Activated CD4-positive, alpha-beta T cell treated with anti-CD3 and anti-CD28 coated beads, Interleukin-2, amount 10 ng/mL, durations not matched to agents 24 days and 14 days (primary cell): ENCODE measurements around the gene CLCN4. TPM values are rescaled to one million over a fixed set of nuclear protein-coding genes. Genes with fewer than 3 reads are reported as not detected.

Experiments
- DNase-seq: peaks from one replicate; pipeline ENCODE4 v3.0.0; 2022
- H3K27ac Mint-ChIP-seq: one replicate; pipeline ENCODE4 v1.8.0; 2022; ENCODE audit warnings: mild to moderate bottlenecking, mixed read lengths
- H3K27me3 Mint-ChIP-seq: one replicate; pipeline ENCODE4 v1.8.0; 2022; ENCODE audit warnings: mixed read lengths
- H3K36me3 Mint-ChIP-seq: one replicate; pipeline ENCODE4 v1.8.0; 2022; ENCODE audit warnings: low read depth, mild to moderate bottlenecking, mixed read lengths
- H3K4me1 Mint-ChIP-seq: one replicate; pipeline ENCODE4 v1.8.0; 2021; ENCODE audit warnings: mixed read lengths
- H3K4me3 Mint-ChIP-seq: one replicate; pipeline ENCODE4 v1.8.0; 2022; ENCODE audit warnings: mild to moderate bottlenecking, moderate library complexity, mixed read lengths
- H3K9me3 Mint-ChIP-seq: one replicate; pipeline ENCODE4 v1.8.0; 2021; ENCODE audit warnings: mixed read lengths
- intact Hi-C: fragments of 100-400 bp; cut with micrococcal nuclease; formaldehyde crosslinking; loops from one replicate; pipeline ENCODE4 v1.15.1; 2023
- total RNA-seq: library from RNA; stranded (reverse); gene quantifications from 2 replicates; pipeline ENCODE4 v1.2.3, GENCODE V29; 2022

CLCN4 gene
- total RNA-seq, 1 donor from 2014 or later, result not detected

DNA sequence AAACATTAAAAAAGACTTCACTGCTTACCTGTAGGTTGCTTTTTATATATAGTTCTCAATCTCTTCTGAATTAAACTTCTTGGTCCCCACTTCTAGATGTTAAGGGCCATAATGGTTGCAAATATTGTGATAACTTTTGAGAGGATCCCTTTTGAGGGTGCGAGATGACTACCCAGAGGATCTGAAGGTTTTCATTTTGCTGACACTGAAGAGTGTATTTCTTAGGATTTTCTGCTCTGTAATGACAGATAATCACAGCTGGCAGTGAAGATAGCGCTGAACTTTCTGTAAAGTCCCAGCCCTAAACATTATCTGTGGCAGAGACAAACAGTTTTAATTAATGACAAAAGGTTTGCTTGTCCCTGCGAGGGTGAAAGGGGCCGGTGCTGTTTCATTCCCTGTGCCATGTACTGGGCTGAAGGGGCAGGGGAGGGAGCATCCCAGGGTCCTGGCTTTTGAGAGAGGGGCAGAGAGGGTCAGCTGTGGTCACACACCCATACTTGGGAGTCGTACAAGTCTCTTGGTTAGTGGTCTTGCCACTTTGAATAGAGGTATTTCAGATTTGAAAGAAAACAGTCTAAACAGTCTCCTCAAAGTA, 22.2 kb downstream of the CLCN4 start:
- intact Hi-C loops, result no loop called here
- H3K9me3 Mint-ChIP-seq, result no peaks in the 10 kb centered on the region
- H3K27ac Mint-ChIP-seq, result no peak overlapping the region
- DNase-seq, result no peak
- peaks cover 2% of the 10 kb centered on the region for H3K4me1 Mint-ChIP-seq
- H3K4me3 Mint-ChIP-seq, result no peak overlapping the region
- H3K36me3 Mint-ChIP-seq, result no peaks in the 10 kb centered on the region
- peaks cover 5% of the 10 kb centered on the region for H3K27me3 Mint-ChIP-seq

DNA sequence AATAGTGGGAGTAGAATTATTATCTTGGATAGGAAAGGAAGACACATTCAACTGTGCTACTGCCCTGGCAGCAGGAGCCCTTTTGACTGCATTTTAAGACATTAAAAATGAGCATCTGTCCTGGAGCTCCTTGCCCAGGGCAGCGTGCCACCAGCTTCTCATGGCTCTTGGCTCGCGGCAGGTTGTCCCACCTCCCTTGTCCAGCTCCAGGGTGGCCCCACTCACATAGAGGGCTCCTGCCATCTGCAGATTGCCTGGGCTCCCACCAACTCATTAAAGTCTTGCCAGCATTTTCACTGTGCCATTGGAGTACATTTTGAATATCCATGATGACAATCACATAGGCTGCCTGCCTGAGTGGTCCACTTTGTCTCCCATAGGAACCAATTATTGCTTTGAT, 27.0 kb downstream of the CLCN4 start:
- no peak overlapping the region for H3K4me3 Mint-ChIP-seq
- DNase-seq, result no peak
- no peaks in the 10 kb centered on the region for H3K4me1 Mint-ChIP-seq
- peaks cover 3% of the 10 kb centered on the region for H3K27me3 Mint-ChIP-seq
- no peak overlapping the region for H3K27ac Mint-ChIP-seq
- no peaks in the 10 kb centered on the region for H3K9me3 Mint-ChIP-seq
- H3K36me3 Mint-ChIP-seq, result no peaks in the 10 kb centered on the region
- intact Hi-C loops, result no loop called here

DNA sequence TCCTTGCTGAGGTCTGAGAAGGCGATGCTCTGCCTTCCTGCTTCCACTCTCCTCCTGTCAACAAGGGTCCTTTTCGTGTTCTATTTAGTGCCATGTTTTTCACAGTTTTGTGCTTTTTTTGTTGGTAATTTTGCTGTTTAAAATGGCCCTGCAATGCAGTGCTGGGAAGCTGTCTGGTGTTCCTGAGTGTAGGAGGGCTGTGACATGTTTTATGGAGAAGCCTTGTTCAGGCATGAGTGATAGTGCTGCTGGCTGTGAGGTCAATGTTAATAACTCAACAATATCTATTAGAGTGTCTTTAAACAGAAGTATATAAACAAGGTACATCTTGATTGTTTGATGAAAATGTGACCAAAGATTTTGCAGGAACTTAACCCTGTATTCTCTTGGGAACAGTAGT, 27.6 kb downstream of the CLCN4 start:
- H3K27me3 Mint-ChIP-seq, result peaks cover 3% of the 10 kb centered on the region
- H3K36me3 Mint-ChIP-seq, result no peaks in the 10 kb centered on the region
- H3K4me3 Mint-ChIP-seq, result no peak overlapping the region
- DNase-seq, result no peak
- H3K9me3 Mint-ChIP-seq, result no peaks in the 10 kb centered on the region
- no peaks in the 10 kb centered on the region for H3K4me1 Mint-ChIP-seq
- intact Hi-C loops, result no loop called here
- no peak overlapping the region for H3K27ac Mint-ChIP-seq

DNA sequence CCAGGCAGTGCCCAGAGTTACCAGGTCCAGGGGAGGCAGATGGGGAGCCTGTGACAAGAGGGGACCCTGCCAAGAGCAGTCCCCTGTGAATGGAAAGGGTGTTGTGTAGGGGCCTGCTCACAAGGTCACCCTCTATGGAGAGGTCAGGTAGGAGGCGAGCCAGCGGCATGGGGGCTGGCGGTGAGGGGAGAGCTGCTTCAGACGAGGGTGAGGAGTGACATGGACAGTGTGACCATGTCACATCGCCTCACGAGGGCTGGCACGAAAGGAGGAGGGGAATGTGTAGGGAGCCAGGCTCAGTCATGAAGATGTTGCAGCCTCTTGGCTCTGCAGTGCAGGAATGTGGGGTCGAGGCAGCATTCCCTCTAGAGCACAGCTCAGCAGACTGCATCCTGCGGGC, 29.6 kb downstream of the CLCN4 start:
- DNase-seq, result no peak
- no peaks in the 10 kb centered on the region for H3K36me3 Mint-ChIP-seq
- intact Hi-C loops, result no loop called here
- H3K27me3 Mint-ChIP-seq, result peaks cover 1% of the 10 kb centered on the region
- H3K4me1 Mint-ChIP-seq, result peaks cover 2% of the 10 kb centered on the region
- H3K27ac Mint-ChIP-seq, result no peak overlapping the region
- no peak overlapping the region for H3K4me3 Mint-ChIP-seq
- no peaks in the 10 kb centered on the region for H3K9me3 Mint-ChIP-seq

DNA sequence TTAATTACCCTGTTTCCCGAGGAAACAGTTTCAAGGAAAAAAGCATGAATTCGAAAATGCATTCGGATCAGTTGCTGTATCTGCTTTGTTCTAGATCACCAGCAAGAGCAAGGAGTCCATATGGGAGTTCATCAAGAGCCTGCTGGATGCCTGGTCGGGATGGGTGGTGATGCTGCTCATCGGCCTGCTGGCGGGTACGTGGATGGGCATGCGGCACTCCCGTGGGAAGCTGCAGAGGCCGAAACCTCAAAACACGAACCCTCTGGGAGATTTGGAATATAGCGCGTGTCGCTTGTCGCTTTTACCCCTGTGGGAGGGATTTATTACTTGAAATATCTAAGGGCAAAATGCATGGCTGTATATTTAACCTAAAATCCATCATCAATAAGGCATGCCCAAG, 30.6 kb downstream of the CLCN4 start:
- no peaks in the 10 kb centered on the region for H3K36me3 Mint-ChIP-seq

DNA sequence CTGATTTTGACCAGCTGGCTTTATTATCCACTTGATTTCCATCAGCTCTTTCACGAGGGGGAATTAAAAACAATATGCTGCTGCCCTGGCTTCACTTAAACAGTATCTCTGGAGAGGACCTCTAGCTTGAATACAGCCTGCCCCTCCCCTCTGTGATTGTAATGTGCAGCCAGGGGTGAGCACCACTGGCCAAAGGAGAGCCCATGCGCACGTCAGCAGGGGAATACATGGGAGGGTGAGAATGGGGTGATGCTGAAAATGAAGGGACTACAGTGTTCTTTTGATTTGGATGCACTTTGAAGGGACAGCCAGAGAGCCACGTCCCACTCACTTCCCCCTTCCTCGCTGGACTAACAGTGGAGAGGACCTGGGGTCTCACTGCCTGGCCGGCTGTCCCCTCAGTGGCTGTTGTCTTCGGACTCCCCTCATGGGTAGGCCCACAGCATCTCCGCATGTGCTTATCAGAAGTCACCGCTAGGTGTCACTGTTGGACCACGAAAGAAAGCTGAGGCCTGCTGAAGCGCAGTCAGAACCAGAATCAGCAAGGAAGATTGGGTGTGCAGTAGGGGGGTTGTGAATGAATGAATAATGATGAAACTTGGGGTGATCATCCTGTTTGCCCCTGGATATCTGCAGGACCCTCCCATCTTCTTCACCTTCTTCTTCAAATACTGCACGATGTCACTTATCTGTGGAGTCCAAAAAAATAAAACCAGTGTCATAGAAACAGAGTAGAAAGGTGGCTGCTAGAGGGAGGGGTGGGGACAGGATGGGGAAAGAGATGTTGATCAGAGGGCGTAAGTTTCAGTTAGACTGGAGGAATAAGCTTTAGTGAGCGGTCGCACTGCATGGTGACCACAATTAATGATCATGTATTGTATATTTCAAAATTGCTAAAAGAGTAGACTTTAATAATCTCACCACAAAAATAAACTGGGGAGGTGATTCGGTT, 32.8 kb downstream of the CLCN4 start:
- Mint-ChIP-seq H3K4me3 (no peak overlapping the region), H3K27ac (no peak overlapping the region), H3K9me3 (no peaks in the 10 kb centered on the region), H3K4me1 (peaks cover 2% of the 10 kb centered on the region), H3K36me3 (no peaks in the 10 kb centered on the region), H3K27me3 (peaks cover 2% of the 10 kb centered on the region)
- peak; percentile 89 for DNase-seq
- intact Hi-C loops, result loop anchor here (1.0 to 5.0 kb wide), 4 partner anchors 428 to 948 kb away; no protein-coding TSS in a partner anchor

More for the DNA sequence above, 30.6 kb downstream of the CLCN4 start:
- Mint-ChIP-seq H3K4me1 (peaks cover 2% of the 10 kb centered on the region), H3K9me3 (no peaks in the 10 kb centered on the region), H3K27ac (no peak overlapping the region), H3K4me3 (no peak overlapping the region), H3K27me3 (peaks cover 1% of the 10 kb centered on the region)
- intact Hi-C loops, result no loop called here
- no peak for DNase-seq

DNA sequence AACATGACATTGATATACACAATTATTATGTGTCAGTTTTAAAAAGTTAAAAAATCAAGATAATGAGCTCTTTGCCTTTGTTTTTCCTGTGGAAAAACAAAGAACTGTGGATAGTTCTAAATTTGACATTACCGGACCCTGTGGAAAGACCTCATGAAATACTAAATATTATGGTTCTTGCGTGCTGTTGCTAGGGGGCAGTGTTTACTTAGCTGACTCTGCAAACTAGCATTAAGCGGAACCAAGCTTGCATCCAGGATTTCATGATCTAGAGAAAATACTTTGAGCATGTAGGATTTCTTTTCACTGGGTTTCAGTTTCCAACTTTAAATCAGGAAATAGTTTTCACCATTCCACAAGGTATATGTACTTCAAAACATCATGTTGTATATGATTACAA, 33.6 kb downstream of the CLCN4 start:
- intact Hi-C loops, result loop anchor here (1.0 to 5.0 kb wide), 2 partner anchors 427 to 532 kb away; no protein-coding TSS in a partner anchor
- Mint-ChIP-seq H3K27ac (no peak overlapping the region), H3K36me3 (no peaks in the 10 kb centered on the region)

DNA sequence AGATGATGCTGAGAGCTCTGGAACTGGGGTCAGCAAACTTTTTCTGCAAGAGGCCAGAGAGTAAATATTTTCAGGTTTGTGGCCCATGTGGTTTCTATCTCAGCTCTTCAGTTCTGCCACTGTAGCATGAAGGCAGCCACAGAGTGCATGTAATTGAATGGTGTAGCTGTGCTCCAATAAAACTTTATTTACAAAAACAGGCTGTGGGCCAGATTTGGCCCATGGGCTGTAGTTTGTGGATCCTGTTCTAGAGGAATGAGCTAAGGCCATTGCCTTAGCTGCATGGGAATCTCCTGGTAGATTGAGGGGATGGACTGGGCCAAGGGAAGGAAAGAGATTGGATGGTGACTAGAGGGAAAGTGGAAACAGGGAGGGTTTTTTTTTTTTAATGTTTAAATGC, 36.8 kb downstream of the CLCN4 start:
- Mint-ChIP-seq H3K36me3 (no peaks in the 10 kb centered on the region), H3K27ac (no peak overlapping the region), H3K4me1 (peaks cover 2% of the 10 kb centered on the region), H3K9me3 (no peaks in the 10 kb centered on the region), H3K4me3 (no peak overlapping the region), H3K27me3 (peaks cover 2% of the 10 kb centered on the region)
- intact Hi-C loops, result loop anchor here (5.0 kb wide), 1 partner anchor 424 kb away; no protein-coding TSS in a partner anchor
- no peak for DNase-seq

More for the DNA sequence above, 33.6 kb downstream of the CLCN4 start:
- Mint-ChIP-seq H3K4me1 (peaks cover 2% of the 10 kb centered on the region), H3K27me3 (peaks cover 2% of the 10 kb centered on the region), H3K9me3 (no peaks in the 10 kb centered on the region), H3K4me3 (no peak overlapping the region)
- DNase-seq, result no peak

DNA sequence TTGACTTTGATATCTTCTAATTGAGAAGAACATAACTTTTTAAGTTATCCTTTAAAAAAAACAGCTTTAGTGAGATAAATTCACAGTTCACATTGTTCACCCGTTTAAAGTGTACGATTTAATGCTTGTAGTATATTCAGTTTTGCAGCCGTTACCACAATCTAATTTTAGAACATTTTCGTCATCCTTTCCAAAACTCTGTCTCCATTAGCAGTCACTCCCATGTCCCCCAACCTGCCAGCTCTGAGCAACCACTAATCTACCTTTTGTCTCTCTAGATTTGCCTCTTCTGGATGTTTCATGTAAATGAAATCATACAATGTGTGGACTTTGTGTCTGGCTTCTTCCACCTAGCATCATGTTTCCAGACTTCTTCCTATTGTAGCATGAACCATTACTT, 38.6 kb downstream of the CLCN4 start:
- peaks cover 4% of the 10 kb centered on the region for H3K4me1 Mint-ChIP-seq
- H3K27me3 Mint-ChIP-seq, result peaks cover 4% of the 10 kb centered on the region
- H3K27ac Mint-ChIP-seq, result no peak overlapping the region
- no peak overlapping the region for H3K4me3 Mint-ChIP-seq
- intact Hi-C loops, result no loop called here
- DNase-seq, result no peak
- H3K36me3 Mint-ChIP-seq, result no peaks in the 10 kb centered on the region
- H3K9me3 Mint-ChIP-seq, result no peaks in the 10 kb centered on the region

DNA sequence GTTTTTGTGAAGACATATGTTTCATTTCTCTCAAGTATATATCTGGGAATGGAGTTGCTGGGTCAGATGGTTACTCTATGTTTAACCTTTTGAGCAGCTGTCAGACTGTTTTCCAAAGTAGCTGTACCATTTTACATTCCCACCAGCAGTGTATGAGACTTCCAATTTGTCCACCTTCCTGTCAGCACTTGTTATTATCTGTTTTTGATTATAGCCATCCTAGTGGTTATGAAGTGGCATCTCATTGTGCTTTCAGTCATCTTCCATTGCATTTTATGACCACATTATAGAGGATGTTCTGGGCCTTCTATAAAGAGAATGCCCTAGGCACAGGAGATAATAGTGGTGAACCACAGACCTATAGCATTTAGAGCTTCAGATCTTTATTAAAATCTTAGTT, 39.2 kb downstream of the CLCN4 start:
- Mint-ChIP-seq H3K36me3 (no peaks in the 10 kb centered on the region), H3K27me3 (peaks cover 4% of the 10 kb centered on the region), H3K9me3 (no peaks in the 10 kb centered on the region), H3K4me1 (peaks cover 4% of the 10 kb centered on the region), H3K27ac (no peak overlapping the region), H3K4me3 (no peak overlapping the region)
- intact Hi-C loops, result no loop called here
- no peak for DNase-seq

DNA sequence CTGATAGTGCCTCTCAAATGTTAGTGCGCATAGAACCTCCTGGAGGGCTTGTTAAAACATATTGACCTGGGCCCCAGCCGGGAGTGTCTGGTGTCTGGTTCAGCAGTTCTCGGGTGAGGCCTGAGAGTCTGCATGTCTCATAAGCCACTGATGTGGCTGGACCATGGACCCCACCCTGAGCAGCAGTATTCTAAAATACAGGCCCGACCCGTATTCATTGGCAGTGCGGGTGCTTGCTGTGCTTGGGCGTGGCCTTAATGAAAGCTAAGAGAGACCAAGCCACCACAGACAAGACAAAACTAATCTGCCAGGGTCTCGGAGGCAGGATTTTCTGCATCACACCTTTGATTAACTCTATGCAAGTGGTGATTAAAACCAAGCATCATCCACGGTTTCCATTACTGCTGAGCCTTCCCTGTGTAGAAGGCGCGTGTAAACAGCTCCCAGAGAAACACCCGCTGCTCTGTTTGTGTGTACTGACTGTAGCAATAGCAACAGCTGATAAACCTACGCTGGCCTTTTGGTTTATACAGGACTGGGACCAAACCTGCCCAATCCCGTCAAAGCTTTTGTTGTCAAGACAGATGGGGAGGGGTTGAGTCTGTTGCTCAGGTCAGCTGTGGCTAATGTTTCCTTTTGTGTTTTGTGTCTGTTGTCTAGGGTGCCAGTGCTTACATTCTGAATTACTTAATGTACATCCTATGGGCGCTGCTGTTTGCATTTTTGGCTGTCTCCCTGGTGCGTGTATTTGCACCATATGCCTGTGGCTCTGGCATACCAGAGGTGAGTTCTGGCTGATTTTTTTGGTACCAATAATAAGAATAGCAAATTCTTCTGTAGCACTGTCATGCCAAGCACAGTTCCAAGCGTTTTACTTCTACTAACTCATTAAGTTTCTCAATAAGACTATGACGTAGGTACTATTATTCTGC, 40.8 kb downstream of the CLCN4 start:
- Mint-ChIP-seq H3K27me3 (peaks cover 4% of the 10 kb centered on the region), H3K4me1 (peaks cover 4% of the 10 kb centered on the region), H3K27ac (no peak overlapping the region), H3K9me3 (no peaks in the 10 kb centered on the region), H3K4me3 (no peak overlapping the region), H3K36me3 (no peaks in the 10 kb centered on the region)
- no peak for DNase-seq
- intact Hi-C loops, result no loop called here

DNA sequence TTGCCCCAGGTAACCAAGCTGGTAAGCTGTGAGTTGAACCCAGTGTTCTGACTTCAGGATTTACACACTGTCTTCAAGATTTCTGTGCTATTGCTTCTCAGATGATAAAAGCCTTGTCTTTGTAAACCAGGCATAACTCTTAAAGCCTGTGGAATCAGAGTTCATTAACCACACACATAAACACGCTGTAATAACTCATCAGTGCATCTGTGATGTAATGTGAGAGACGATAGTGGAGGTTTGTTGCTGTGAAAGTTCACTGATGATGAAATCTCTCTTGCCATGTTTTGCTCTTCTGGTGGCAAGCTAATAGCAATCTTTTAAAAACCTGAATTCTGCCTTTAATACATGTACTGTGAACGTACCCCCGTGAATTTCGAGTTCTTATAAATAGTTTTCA, 41.5 kb downstream of the CLCN4 start:
- H3K4me3 Mint-ChIP-seq, result no peak overlapping the region
- DNase-seq, result no peak
- H3K27ac Mint-ChIP-seq, result no peak overlapping the region
- peaks cover 4% of the 10 kb centered on the region for H3K4me1 Mint-ChIP-seq
- no peaks in the 10 kb centered on the region for H3K9me3 Mint-ChIP-seq
- peaks cover 4% of the 10 kb centered on the region for H3K27me3 Mint-ChIP-seq
- intact Hi-C loops, result no loop called here
- no peaks in the 10 kb centered on the region for H3K36me3 Mint-ChIP-seq

DNA sequence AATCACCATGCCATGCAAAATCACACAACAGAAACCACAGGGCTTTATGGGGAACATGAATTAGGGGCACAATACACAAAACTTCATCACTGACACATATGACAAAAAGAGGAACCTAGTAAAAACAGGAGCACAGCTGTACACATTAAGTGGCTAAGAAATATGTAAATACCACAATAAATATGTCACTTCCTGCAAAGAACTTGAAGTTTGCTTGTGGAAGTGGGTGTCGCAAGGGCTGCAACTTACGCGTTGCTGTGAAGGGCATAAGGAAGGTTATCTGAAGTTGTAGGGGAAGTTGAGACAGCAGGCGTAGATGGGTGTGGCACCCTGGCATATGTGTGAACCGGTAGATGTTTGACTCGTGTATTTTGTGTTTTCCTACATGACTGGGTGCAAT, 42.4 kb downstream of the CLCN4 start:
- Mint-ChIP-seq H3K4me1 (peaks cover 4% of the 10 kb centered on the region), H3K27me3 (peaks cover 2% of the 10 kb centered on the region), H3K9me3 (no peaks in the 10 kb centered on the region), H3K36me3 (no peaks in the 10 kb centered on the region), H3K27ac (no peak overlapping the region), H3K4me3 (no peak overlapping the region)
- no peak for DNase-seq
- intact Hi-C loops, result no loop called here
